Activated gamma-delta T cell treated with Interleukin-2 at 50 U/mL for 16 hours (primary cell): ENCODE results near the gene ROS1.
"Not testable (repeated sequence)": the region's sequence is repeated elsewhere in the genome, so short reads cannot be mapped to it uniquely, and the experiment has no call there.

Experiments
- DNase-seq: peaks from one replicate; pipeline ENCODE4 v3.0.0-alpha.2; 2020

Gene ROS1

GRCh38 chr6:117375446-117375845, 50.3 kb downstream of the ROS1 start:
- no peak for DNase-seq

GRCh38 chr6:117373211-117373813, 52.4 kb downstream of the ROS1 start:
- DNase-seq: no peak

GRCh38 chr6:117372289-117372688, 53.5 kb downstream of the ROS1 start:
- DNase-seq: not testable (repeated sequence)

GRCh38 chr6:117371492-117371891, 54.2 kb downstream of the ROS1 start:
- DNase-seq: no peak

GRCh38 chr6:117359581-117359980, 66.2 kb downstream of the ROS1 start:
- no peak for DNase-seq

- no peak for DNase-seq
These were observed 71.1 kb downstream of the ROS1 start for GRCh38 chr6:117354671-117355070.

GRCh38 chr6:117352466-117353081, 73.2 kb downstream of the ROS1 start:
- DNase-seq: no peak

- no peak for DNase-seq
These were observed 74.2 kb downstream of the ROS1 start for GRCh38 chr6:117351521-117351920.

- DNase-seq: no peak
These were observed 79.4 kb downstream of the ROS1 start for GRCh38 chr6:117346142-117346930.

- DNase-seq: no peak
These were observed 80.5 kb downstream of the ROS1 start for GRCh38 chr6:117345292-117345610.

- DNase-seq: no peak
These were observed 81.1 kb downstream of the ROS1 start for GRCh38 chr6:117344444-117345291.

GRCh38 chr6:117338567-117338966, 87.2 kb downstream of the ROS1 start:
- no peak for DNase-seq

GRCh38 chr6:117329926-117330325, 95.8 kb downstream of the ROS1 start:
- DNase-seq: no peak

GRCh38 chr6:117328500-117328899, 97.2 kb downstream of the ROS1 start:
- DNase-seq: no peak

- DNase-seq: no peak
These were observed 97.7 kb downstream of the ROS1 start for GRCh38 chr6:117328005-117328389.

GRCh38 chr6:117327149-117328004, 98.4 kb downstream of the ROS1 start:
- DNase-seq: no peak

- DNase-seq: no peak
These were observed 99.3 kb downstream of the ROS1 start for GRCh38 chr6:117326396-117326795.

GRCh38 chr6:117317261-117317660, 108.5 kb downstream of the ROS1 start:
- no peak for DNase-seq

GRCh38 chr6:117311726-117312125, 114.0 kb downstream of the ROS1 start:
- no peak for DNase-seq

- no peak for DNase-seq
These were observed 114.4 kb downstream of the ROS1 start for GRCh38 chr6:117311310-117311709.

- DNase-seq: no peak
These were observed 116.1 kb downstream of the ROS1 start for GRCh38 chr6:117309611-117310010.

- DNase-seq: no peak
These were observed 116.7 kb downstream of the ROS1 start for GRCh38 chr6:117309069-117309468.
